Loucy (cell line): ENCODE data around the gene ITPK1.

Experiments
- CTCF ChIP-seq: fragments of 200-600 bp; sonication (generic); conservative IDR thresholded peaks from 2 replicates; pipeline ENCODE4 v1.5.1; 2014; ENCODE audit warnings: mild to moderate bottlenecking, antibody characterized with exemption, low read length
- EZH2phosphoT487 ChIP-seq: fragments of 200-600 bp; IDR thresholded peaks from 2 replicates; pipeline ENCODE4 v1.6.1; 2018; ENCODE audit warnings: antibody characterized with exemption, mild to moderate bottlenecking, moderate library complexity, borderline replicate concordance

DNA sequence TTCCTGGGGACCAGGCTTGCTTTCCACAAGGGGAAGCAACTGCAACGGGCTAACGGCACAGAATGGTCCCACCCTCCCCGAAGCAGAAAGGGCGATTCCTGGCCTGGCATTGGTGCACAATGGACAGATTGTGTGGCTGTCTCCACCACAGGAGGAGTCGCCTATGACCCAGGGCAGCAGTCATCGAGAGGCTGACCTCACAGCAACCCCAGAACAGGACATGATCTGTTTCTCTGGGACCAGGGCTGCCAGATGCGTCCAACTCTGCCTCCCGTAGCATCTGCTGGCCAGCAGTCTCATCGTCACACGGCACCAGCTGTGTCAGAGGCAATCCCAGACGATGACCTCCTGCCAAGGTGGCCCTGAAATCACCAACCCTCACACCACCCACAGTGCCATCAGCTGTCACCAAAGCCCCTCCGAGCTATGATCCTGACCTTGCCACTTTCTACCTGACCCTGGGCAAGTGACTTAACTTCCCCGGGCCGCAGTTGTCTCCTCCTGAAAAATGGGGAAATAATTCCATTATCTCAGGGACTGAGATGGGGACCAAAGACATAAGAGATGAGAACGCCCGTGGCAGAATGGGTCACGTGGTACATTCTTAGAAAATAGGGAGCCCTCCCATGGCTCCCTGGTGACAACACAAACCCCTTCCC, 106.1 kb downstream of the ITPK1 start:
- no peak for TF ChIP-seq CTCF
- no peak for TF ChIP-seq EZH2phosphoT487
